ENCODE results near the gene ZNF628. TPM values are rescaled to one million over a fixed set of nuclear protein-coding genes. Genes with fewer than 3 reads are reported as not detected.
A peak's percentile ranks its signal among the peaks of the same experiment; 100 is the strongest.

The ZNF628 gene
- total RNA-seq, 4 donors from 2014 or later: 7.4 to 22.3 (median 14.1) TPM

GRCh38 chr19:55492362-55492944 lies 16.0 kb downstream of the ZNF628 start:
- peaks cover 0 to 5% (median 0%) of the 10 kb centered on the region in 3 donors for H3K27me3 ChIP-seq
- intact Hi-C loops (cut with DNase I; ENCODE audit: low total_unique reads): no loop called here
- in situ Hi-C loops (cut with MboI; ENCODE audit: low sequenced_read_pairs in 4 of 4): no loop called here
- ATAC-seq: no peak
- no peaks in the 10 kb centered on the region for H3K4me1 ChIP-seq
- H3K4me3 ChIP-seq: no peak overlapping the region
- DNase-seq: no peak
- H3K36me3 ChIP-seq: no peaks in the 10 kb centered on the region
- peak overlapping the region in 1 of 4 donors; percentile 78 for H3K27ac ChIP-seq
- H3K9me3 ChIP-seq: no peaks in the 10 kb centered on the region
- TF ChIP-seq CTCF (IDR thresholded peaks at IDR 0.05 in 4 of 5, conservative IDR thresholded peaks at IDR 0.05 in 1 of 5) (no peak), POLR2A (IDR thresholded peaks at IDR 0.05) (no peak)

- Histone ChIP-seq H3K36me3 (no peaks in the 10 kb centered on the region), H3K9me3 (no peaks in the 10 kb centered on the region), H3K27me3 (peaks cover 0 to 5% (median 0%) of the 10 kb centered on the region in 3 donors), H3K4me3 (peak overlapping the region in 2 of 4 donors; percentile 23 to 39), H3K27ac (peak overlapping the region; percentile 68 to 78 (median 70)), H3K4me1 (no peaks in the 10 kb centered on the region)
- intact Hi-C loops (cut with DNase I; ENCODE audit: low total_unique reads) (no loop called here), in situ Hi-C loops (cut with MboI; ENCODE audit: low sequenced_read_pairs in 4 of 4) (no loop called here)
- no peak for ATAC-seq
- TF ChIP-seq POLR2A (IDR thresholded peaks at IDR 0.05) (no peak), CTCF (IDR thresholded peaks at IDR 0.05 in 4 of 5, conservative IDR thresholded peaks at IDR 0.05 in 1 of 5) (no peak)
- no peak for DNase-seq
These were observed 16.7 kb downstream of the ZNF628 start for GRCh38 chr19:55493052-55493644.

- no peaks in the 10 kb centered on the region for H3K36me3 ChIP-seq
- in situ Hi-C loops (cut with MboI; ENCODE audit: low sequenced_read_pairs in 4 of 4): no loop called here
- ATAC-seq (no peak), DNase-seq (no peak)
- no peak for TF ChIP-seq POLR2A (IDR thresholded peaks at IDR 0.05)
- TF ChIP-seq CTCF (IDR thresholded peaks at IDR 0.05 in 4 of 5, conservative IDR thresholded peaks at IDR 0.05 in 1 of 5): no peak
- H3K4me1 ChIP-seq: no peaks in the 10 kb centered on the region
- H3K4me3 ChIP-seq: peak overlapping the region in 3 of 4 donors; percentile 23 to 41 (median 39)
- H3K9me3 ChIP-seq: no peaks in the 10 kb centered on the region
- intact Hi-C loops (cut with DNase I; ENCODE audit: low total_unique reads): no loop called here
- H3K27ac ChIP-seq: peak overlapping the region; percentile 70 to 78 (median 70)
- H3K27me3 ChIP-seq: peaks cover 0 to 5% (median 0%) of the 10 kb centered on the region in 3 donors
These were observed 17.3 kb downstream of the ZNF628 start for GRCh38 chr19:55493645-55494171.

GRCh38 chr19:55494172-55494761 lies 17.9 kb downstream of the ZNF628 start:
- TF ChIP-seq CTCF (IDR thresholded peaks at IDR 0.05 in 4 of 5, conservative IDR thresholded peaks at IDR 0.05 in 1 of 5) (no peak), POLR2A (IDR thresholded peaks at IDR 0.05) (peak in 1 of 2 donors; percentile 11)
- H3K36me3 ChIP-seq: no peaks in the 10 kb centered on the region
- in situ Hi-C loops (cut with MboI; ENCODE audit: low sequenced_read_pairs in 4 of 4): no loop called here
- intact Hi-C loops (cut with DNase I; ENCODE audit: low total_unique reads): no loop called here
- ATAC-seq (peak; percentile 57 to 75), DNase-seq (no peak)
- H3K27ac ChIP-seq: peak overlapping the region; percentile 70 to 78 (median 70)
- peak overlapping the region; percentile 21 to 41 (median 31) for H3K4me3 ChIP-seq
- no peaks in the 10 kb centered on the region for H3K9me3 ChIP-seq
- no peaks in the 10 kb centered on the region for H3K4me1 ChIP-seq
- H3K27me3 ChIP-seq: peaks cover 0 to 2% (median 0%) of the 10 kb centered on the region in 3 donors

All from gastrocnemius medialis (tissue), 4 donors.